ENCODE data around the gene PKP1.

PKP1 gene

DNA sequence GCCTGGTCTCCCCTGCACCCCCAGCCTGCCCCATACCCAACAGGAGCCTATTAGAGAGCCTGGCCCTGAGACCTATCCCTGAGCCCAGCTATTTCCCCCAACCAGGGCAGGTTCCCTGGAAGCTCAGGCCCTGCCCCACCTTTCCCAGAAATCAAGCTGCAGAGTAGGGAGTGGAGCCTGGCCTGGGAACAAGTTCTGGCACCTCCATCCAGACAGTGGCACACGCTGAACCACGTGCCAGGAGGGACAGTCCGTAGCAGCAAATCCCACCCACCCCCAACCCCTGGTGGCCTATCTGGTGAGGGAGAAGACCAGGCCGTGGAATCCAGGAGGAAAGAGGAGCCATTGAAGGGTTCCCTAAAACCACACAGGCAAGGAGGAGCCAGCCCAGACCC lies 71.6 kb downstream of the PKP1 start:
- DNase-seq = no peak

DNA sequence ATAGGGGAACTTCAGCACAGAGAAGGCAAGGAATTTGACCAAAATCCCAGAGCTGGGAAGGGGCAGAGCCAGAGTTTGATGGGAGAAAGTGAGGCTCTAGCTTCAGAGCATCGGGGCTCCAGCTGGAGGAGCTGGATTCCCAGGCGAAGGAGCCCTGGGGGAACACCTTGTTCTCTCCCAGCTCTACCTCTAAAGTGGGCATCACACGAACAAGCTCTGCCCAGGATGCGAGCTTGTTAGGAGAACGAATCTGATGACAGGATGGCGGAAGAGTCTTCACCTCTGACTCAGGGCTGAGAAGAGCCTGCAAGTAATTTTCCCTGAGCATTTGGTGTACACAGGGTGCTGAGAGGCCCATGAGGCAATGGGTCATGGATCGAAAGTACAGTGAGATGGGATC lies 72.2 kb downstream of the PKP1 start:
- no peak for DNase-seq

DNA sequence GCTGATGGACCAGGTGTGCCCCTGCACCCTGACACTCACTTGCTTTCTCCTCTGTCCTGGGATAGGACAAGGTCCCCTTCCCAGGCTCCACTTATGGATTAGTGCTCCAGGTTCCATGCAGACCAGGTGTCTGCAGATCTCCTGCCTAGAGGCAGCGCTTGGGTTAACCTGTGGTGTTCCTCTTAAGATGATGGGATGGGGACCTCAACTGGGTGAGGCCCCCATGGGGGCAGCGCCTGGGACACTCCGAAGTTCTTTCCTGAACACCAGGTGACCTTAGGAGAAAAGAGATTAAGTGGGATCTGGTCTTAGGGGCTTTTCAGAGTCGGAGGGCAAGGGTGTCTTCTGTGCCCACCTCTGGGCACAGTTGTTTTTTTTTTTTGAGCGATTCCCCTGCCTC lies 72.9 kb downstream of the PKP1 start:
- no peak for DNase-seq

DNA sequence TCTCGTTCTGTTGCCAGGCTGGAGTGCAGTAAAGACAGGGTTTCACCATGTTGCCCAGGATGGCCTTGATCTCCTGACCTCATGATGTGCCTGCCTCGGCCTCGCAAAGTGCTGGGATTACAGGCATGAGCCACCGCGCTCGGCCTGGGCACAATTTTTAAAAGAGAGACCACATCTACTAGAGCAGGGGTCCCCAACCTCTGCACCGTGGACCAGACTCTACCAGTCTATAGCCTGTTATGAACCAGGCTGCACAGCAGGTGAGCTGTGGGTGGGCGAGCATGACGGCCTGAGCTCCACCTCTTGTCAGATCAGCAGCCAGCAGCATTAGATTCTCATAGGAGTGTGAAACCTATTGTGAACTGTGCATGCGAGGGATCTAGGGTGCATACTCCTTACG lies 73.4 kb downstream of the PKP1 start:
- no peak for DNase-seq

DNA sequence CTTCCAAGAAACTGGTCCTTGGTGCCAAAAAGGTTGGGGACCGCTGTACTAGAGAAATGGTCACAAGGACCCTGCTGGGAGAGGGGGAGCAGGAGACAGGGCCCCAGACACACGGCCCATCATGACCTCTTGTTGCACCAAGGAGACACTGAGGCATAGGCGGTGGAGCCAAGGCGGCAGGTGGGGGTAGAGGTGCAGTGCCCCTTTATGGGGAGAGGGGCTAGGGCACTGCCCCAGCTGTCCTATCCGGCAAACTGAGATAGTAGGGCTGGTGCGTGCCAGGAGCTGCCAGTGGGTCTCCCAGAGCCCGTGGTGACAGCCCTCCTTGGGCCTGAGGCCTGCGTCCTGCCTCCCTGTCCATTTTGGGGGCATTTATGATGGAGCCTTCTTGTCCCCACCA lies 73.9 kb downstream of the PKP1 start:
- DNase-seq = no peak

DNA sequence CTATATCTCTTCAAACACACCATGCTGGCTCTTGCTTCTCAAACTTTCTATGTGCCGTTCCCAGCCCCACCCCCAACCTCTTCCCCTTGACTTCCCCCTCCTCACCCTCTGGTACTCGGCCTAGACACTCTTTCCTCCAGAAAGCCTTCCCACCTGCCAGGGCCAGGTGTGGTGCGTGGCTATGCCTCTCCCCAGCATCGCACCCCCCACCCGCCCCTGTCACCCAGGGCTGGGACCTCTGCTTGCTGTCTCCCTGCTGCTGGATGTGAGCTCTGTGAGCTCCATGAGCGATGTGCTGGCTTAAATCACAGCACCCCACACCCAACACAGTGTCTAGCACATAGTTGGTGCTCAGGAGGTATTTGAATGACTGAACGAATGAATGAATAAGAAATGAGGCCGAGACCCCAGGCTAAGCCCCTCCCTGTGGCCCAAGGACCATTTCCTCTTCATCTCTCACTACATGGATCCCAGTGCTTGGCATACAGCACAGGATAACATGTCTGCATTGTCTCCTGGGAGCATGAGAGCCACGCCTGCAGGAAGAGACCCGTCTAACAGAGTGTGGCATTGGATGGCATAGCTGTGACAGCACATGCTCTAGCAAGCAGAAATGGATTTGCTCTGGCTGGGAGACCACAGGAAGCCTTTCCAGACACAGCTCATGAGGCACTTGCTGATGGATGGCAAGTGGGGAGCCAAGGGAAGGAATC lies 74.5 kb downstream of the PKP1 start:
- no peak for DNase-seq

DNA sequence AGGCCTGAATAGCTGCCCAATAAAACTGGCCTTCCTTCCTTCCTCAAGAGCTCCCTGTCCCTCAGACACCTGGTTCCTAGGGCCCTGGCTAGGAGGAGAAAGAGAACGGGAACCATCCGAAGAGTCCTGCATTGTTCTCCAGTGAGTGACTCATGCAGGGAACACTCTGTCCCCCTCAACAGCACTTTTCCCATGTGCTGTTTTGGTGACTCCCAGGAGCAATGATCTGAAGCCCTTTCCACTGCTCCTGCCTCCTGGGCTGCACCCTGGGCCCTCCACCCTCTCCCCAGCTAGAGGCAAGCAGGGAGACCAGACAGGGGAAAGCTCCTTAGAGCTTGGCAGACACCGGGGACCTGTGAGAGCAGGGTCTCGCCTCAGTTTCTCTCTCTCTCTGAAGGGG lies 75.3 kb downstream of the PKP1 start:
- DNase-seq = no peak

DNA sequence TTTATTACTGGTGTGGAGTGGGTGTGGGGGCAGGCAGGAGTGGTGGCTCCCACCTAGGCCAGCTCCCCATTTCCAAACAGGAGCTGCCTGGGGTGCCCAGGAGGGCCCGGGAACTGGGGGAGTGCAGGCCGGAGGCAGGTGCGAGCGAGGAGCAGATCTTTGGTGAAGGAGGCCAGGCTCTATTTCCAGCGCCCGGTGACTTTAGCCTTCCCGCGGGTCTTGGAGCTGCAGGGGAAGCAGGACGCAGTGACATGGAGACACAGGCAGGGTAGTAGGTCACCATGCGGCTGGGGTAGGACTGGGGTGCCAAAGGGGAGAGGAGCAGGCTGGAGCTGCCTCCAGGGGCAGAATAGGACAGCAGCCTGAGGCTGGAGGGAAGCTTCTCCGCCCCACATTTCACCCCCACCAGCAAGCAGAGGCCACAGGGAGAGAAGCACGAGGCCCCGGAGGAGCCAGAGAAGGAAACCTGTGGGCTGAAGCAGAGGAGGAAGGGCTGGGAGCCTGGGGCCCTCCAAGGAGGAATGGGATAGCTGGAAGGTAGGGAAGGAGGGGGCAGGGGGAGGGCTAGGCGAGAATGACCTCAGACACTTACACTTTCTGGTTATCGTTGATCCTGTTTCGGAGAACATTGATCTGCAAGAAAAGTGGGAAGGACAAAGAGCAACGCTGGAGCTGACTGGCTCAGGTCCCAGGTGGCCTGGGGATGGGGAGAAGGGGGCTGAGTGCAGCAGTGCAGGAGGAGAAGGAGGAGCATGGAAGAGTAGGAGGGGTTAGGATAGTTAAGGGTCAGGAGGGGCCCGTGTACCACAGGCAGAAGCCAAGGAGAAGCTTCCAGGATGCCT lies 75.9 kb downstream of the PKP1 start:
- no peak for DNase-seq

DNA sequence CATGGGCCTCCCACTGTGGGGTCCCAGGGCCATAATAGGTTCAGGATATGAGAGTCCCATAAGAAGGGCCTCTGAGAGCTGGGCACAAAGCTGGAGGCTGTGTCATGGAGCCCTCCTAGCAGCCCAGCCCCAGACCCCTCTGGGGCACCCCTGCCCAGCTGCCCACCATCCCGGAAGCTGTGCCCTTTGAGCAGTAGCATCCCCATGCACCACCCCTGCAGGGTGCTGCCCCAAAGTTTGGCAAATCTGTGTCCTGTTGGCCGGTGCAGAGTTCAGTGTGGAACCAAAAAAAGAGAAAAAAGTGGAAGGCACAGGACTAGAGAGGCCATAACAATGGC lies 76.5 kb downstream of the PKP1 start:
- DNase-seq = no peak

DNA sequence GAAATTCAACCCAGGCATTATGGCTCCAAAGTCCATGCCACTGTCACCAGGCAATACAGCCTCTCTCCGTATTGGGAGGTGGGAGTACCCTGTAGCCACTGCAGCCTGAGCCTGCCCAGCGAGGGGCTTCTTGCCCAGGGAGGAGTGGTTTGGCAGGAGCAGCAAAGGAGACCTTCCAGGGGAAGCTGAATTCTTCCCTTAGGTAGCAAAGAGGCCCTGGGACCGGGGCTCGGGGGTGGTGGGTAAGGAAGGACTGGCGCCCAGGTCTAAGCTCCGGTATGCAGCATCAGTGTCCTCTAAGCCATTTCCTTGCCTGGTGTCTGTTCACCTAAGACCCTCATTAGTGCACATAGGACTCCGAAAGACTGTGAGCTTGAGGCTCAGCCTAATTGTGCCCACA lies 77.2 kb downstream of the PKP1 start:
- no peak for DNase-seq

DNA sequence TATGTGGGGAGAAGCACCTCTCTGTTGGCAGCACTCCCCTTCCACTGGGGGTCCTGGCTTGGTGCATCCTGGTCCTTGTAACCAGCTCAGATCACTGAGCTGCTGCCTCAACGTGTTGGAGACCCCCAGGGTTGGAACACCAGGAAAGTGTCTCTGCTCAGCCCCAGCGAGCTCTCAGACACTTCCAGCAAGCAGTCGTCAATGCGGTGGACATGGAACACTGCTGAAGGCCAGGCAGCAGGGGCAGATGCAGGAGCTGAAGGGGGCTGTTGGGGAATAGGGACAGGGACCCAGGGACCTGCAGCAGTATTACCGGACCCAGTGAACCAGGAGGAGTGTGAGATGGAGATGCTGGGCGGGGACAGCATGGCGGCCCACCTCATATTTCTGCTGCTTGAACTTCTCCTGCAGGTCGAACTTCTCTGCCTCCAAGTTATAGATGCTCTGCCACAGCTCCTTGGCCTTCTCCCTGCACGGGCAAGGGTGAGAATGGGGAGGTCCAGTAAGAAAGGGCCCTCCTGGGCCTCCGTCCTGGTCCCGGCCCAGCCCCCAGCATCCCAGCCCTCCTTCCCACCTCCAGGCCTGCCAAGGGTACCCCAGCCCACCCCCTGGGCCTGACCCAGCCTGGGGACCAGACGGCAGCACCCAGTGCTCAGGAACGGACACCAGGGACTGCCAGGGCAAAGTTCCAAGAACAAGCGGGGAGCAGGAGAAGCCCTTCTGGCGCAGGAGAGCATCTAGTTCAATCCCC lies 77.8 kb downstream of the PKP1 start:
- DNase-seq = no peak

DNA sequence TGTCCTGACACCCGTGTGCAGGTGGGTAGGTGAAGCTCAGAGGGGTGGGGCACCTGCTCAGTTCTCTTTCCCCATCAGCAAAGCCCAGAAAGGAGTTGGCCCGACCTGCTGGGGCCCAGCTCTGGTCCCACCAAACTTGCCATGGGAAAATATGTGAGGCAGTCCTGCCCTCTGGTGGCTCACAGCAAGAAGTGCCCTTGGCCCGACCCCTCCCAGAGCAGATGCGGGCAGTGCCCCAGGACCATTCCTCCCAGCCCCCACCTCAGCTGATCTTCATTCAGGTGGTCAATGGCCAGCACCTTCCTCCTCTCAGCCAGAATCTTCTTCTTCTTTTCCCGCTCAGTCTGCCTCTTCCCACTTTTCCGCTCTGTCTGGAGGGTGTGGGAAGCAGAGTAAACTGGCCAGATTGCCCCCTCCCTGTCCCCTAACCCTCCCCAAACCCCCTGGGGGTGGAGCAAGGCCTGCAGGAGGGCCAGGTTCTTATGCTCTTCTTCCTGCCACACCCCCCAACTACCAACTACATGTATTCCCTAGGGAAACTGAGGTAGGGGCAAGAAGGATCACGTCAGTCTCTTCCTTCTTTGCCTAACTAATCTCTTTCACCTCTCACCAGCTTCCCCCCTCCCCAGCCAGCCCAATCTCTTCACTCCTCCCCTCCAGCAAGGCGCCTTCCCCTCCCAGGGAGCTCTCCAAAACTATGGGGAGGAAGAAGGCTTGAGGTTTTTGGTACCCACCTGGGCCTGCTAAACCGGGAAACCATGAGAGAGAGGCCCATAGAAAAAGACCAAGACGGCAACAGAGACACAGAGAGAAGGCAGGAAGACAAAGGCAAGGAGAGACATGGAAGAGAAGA lies 78.6 kb downstream of the PKP1 start:
- DNase-seq = peak in 1 of 2 donors; percentile 31

DNA sequence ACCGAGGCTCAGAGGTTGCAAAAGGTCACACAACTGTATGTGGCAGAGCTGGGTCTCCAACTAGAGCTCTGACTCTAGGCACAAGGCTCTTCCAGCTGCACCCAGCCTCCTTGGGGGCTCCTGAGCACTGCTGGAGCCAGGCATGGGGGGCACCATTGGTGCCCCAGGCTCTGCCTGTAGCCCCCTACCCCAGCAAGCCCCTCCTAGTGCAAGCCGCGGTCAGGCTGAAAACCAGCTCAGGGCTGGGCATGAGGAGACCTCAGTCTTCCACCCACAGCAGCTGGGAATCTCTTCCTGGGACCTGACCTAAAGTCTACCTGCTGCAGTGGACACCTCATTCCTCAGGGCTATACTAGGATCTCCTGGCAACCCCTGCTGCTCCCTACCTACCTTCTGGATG lies 79.6 kb downstream of the PKP1 start:
- DNase-seq = no peak

DNA sequence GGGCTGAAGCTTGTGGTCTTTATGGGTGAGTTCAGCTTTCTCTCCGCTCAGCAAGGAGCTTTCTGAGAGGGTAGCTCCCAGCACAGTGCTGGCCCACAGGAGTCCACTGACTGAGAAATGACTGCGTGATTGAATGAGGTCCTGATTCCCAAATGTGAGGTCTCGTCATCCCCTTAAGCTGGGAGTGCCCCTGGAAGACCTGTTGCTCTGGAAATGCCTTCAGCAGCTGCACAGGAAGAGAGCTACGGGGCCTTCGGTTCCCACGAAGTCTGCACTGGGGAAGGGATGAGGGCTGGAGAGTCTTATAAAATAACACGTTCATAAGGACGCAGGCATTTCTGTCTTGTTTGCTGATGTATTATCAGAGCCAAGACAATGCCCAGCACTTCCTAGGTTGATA lies 80.2 kb downstream of the PKP1 start:
- no peak for DNase-seq

DNA sequence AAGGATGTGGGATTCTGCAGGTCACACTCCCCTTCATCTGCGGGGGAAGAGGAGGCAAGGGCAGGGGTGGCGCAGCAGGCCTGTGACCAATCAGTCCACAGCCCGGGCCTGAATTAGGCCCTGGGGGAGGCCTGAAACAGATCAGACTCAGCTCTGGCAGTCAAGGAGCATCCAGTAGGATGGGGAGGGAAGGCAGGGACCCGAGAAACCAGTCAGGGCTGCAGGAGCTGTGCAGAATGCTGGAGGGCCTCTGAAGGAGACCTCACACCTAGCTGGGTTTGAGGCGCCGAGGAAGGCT lies 81.5 kb downstream of the PKP1 start:
- no peak for DNase-seq

DNA sequence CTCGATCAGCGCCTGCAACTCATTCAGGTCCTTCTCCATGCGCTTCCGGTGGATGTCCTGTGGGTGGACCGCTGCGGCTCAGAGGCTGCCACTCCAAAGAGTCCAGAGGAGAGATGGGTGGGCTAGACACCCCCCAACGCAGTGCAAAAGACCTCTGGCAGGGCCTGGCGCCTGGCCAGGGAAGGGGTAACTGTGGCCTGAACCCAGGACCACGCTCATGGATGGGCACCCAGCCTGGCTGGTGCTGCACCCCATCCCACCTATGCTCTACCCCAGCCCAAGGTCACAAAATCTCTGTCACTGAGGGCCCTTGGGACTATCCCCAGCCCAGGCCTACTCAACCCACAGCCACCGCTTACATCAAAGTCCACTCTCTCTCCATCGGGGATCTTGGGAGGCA lies 81.9 kb downstream of the PKP1 start:
- DNase-seq = no peak

DNA sequence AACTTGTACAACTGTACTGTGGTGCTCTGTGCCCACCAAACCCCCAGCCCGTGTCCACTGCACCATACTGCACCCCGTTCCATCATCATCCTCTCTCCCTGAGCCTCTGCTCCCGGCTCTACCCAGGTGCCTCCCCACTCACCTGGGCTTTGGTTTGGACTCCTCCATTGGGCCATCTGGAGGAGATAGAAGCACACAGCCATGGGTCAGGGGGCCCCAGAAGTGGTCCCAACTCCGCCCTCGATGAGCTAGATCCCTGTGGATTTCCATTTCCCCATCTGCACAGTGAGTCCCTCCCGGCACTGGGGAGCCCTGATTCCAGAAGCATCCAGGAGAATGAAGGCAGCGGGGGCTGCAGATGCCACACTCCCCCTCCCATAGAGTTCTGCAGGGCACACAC lies 83.4 kb downstream of the PKP1 start:
- no peak for DNase-seq

DNA sequence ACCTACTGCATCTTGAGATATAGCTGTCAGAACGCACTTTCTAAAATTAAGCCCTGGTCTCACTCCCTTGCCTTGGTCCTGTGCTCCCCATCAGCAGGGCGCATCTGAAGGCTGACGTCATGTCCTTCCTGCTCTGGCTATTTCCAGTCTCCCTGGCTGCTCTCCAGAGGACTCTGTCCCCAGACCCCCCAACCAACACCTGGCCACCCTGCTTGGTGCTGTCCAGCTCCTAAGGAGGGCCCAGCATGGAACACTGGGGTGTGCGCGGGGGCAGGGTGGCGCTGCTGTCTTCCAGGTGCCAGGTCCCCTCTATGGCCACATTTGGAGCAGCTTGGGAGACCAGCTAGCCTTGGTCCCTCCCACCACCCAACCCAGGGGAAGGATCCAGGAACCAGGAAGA lies 85.9 kb downstream of the PKP1 start:
- no peak for DNase-seq

DNA sequence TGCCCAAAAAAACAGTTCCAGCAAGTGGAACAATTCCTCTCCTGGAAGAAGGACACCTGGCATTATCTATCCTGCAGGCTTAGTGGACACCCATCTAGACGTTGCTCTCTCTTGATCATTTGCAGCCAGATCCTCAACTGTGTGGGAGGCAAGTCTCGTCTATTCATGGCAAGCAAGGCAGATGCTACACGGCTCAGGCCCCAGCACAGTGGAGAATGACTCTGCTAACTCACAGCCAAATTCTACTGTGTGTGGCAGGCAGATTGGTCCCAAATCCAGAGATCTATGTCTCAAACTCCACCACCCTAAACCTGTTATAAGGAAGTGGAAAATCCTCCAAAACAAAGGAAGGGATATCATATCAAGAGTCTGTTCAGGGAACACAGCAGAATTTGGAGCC lies 87.2 kb downstream of the PKP1 start:
- no peak for DNase-seq

DNA sequence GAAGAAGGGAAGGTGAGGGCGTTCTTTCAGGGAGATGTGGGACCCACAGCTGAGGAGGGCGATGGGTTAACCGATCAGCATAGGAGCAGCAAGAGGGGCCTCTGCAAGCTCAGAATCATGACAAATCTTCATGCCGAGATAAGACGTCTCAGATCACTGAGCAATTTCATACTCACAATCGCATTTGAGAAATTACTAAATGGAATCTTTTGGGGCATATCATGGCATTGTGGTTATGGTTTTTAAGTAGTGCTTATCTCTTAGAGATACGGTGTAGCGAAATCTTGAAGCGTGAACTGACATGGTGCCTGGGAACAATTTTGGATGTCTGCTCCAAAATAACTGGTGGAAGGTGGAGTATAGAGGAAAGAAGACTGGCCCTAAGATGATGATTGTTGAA lies 88.0 kb downstream of the PKP1 start:
- no peak for DNase-seq

DNA sequence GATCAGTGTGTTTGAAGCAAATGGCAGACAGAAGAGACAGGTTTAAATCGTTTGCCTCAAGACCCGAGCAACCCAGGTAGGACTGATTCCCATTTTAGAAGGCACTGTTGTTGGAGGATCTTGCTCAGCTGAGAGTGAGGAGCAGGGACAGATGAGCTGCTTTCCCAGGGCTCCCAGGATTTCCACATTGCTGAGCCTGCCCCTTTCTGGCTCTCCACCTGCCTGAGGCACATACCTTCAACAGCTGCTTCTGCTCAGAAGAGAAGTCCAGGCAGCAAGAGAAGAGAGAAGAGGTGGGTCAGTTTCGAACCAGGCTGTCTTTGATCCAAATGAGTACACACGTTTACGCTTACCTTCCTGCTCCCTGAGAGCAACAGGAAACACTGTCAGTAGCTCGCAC lies 88.5 kb downstream of the PKP1 start:
- DNase-seq = no peak

DNA sequence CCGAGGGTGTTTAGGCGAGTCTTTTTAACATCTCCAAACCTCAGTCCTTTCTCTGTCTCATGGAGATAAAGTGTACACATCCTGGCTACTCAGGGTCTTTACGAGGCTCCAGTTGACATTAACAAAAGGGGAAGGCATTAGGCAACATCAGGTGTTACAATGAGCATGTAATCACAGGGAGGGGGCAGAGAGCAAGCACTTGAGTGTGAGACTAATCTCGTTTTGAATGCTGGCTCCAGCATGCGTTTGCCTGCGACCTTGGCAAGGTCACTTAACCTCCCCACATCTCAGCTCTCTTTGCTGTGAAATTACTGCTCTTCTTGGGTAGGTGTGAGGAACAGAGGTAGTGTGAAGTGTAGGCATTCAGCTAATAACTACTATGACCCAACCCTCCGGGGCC lies 91.1 kb downstream of the PKP1 start:
- no peak for DNase-seq

DNA sequence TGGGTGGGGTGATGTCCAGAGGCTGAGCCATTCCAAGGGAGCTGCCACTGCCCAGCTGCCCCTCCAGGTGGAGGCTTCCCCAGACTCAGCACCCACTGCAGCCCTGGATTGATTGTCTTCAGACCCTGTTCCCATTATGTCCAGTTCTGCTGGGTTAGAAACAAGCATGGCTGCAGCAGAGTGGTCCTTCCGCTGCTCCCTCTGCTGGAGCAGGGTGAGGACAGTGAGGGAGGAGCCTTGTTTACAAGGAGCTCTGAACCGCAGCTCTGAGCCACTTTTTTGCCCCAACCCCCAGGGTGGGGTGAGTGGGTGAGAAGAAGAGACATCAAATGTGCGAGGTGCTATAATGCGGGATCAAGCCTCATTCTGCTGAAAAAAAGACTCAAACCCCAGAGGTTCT lies 91.9 kb downstream of the PKP1 start:
- no peak for DNase-seq
